HepG2 (cell line): ENCODE measurements around the gene ELAC1. TPM values are rescaled to one million over a fixed set of nuclear protein-coding genes. Genes with fewer than 3 reads are reported as not detected.

Source experiments
- BRCA1 ChIP-seq: sonication (generic); formaldehyde crosslinking; IDR thresholded peaks from 2 replicates; pipeline ENCODE4 v1.4.0; 2020; ENCODE audit warnings: missing genetic modification reagents
- HDAC1 ChIP-seq: sonication (generic); formaldehyde crosslinking; IDR thresholded peaks from 2 replicates; pipeline ENCODE4 v1.5.1; 2020; ENCODE audit warnings: mild to moderate bottlenecking, missing genetic modification reagents
- ISL2 ChIP-seq: sonication (generic); formaldehyde crosslinking; IDR thresholded peaks from 2 replicates; pipeline ENCODE4 v1.5.0; 2020; ENCODE audit warnings: missing genetic modification reagents
- KDM2A ChIP-seq: sonication (generic); formaldehyde crosslinking; IDR thresholded peaks from 2 replicates; pipeline ENCODE4 v1.4.0; 2020; ENCODE audit warnings: low read depth, missing genetic modification reagents, borderline replicate concordance
- KDM6A ChIP-seq: IDR thresholded peaks from 2 replicates; pipeline ENCODE4 v1.6.1; 2016; ENCODE audit warnings: low read depth
- RBFOX2 ChIP-seq: fragments of 200-400 bp; formaldehyde crosslinking; IDR thresholded peaks from 2 replicates; pipeline ENCODE4 v1.6.1; 2017; ENCODE audit warnings: low read depth, mild to moderate bottlenecking, low read length
- REPIN1 ChIP-seq: sonication (generic); formaldehyde crosslinking; IDR thresholded peaks from 2 replicates; pipeline ENCODE4 v1.8.0; 2022; ENCODE audit warnings: missing genetic modification reagents, low read depth, mild to moderate bottlenecking, borderline replicate concordance
- TOE1 ChIP-seq: sonication (generic); formaldehyde crosslinking; IDR thresholded peaks from 2 replicates; pipeline ENCODE4 v1.4.0; 2020; ENCODE audit warnings: mild to moderate bottlenecking, missing genetic modification reagents
- U2AF1 ChIP-seq: fragments of 200-400 bp; formaldehyde crosslinking; optimal IDR thresholded peaks from 2 replicates; pipeline ENCODE3; 2017; ENCODE audit warnings: mild to moderate bottlenecking, low read depth, low read length
- ZIK1 ChIP-seq: sonication (generic); formaldehyde crosslinking; IDR thresholded peaks from 2 replicates; pipeline ENCODE4 v1.5.0; 2020; ENCODE audit warnings: mild to moderate bottlenecking, low read depth, missing genetic modification reagents, borderline replicate concordance
- ZNF12 ChIP-seq: sonication (generic); formaldehyde crosslinking; IDR thresholded peaks from 2 replicates; pipeline ENCODE4 v1.5.0; 2020; ENCODE audit warnings: missing genetic modification reagents
- ZNF253 ChIP-seq: sonication (generic); formaldehyde crosslinking; IDR thresholded peaks from 2 replicates; pipeline ENCODE4 v1.8.0; 2022; ENCODE audit warnings: mild to moderate bottlenecking, missing genetic modification reagents, borderline replicate concordance
- ZNF3 ChIP-seq: IDR thresholded peaks from 2 replicates; pipeline ENCODE4 v1.7.0; 2017; ENCODE audit warnings: inconsistent platforms
- ZNF451 ChIP-seq: sonication (generic); formaldehyde crosslinking; IDR thresholded peaks from 2 replicates; pipeline ENCODE4 v1.5.0; 2020; ENCODE audit warnings: mild to moderate bottlenecking, missing genetic modification reagents
- ZNF567 ChIP-seq: sonication (generic); formaldehyde crosslinking; IDR thresholded peaks from 2 replicates; pipeline ENCODE4 v1.8.1; 2023; ENCODE audit warnings: mild to moderate bottlenecking, missing genetic modification reagents, borderline replicate concordance
- ZNF773 ChIP-seq: sonication (generic); formaldehyde crosslinking; IDR thresholded peaks from 2 replicates; pipeline ENCODE4 v1.4.0; 2020; ENCODE audit warnings: missing genetic modification reagents, borderline replicate concordance
- polyA plus RNA-seq, 8 experiments: library from polyadenylated mRNA; depleted of rRNA in 3 of 8; stranded (reverse) in 7 of 8; unstranded in 1 of 8; fragments of >200 nt; fragmentation: Illumina TruSeq in 4 of 8; extraction: Trizol in 4 of 8; gene quantifications; 2 replicates each; pipeline versions ENCODE4 v1.2.1 to v1.2.3, GENCODE V29; 2011 to 2016; ENCODE audit warnings: low read depth in 4 of 8, missing spikeins in 1 of 8, mixed read lengths in 1 of 8; ENCODE audit not compliant: insufficient read depth in 1 of 8
- total RNA-seq, 5 experiments: library from RNA; depleted of rRNA; stranded (reverse); fragments of >200 nt; fragmentation: Illumina TruSeq; extraction: Trizol; gene quantifications; 2 replicates each; pipeline ENCODE4 v1.2.3, GENCODE V29; 2016; ENCODE audit warnings: low read depth in 1 of 5
- TF ChIP-seq, protein P1 (sequence below): sonication (generic); formaldehyde crosslinking; IDR thresholded peaks from one replicate; pipeline ENCODE4 v1.5.1; 2020; ENCODE audit warnings: mild to moderate bottlenecking, missing genetic modification reagents; ENCODE audit errors: not compliant biosample characterization
- TF ChIP-seq, protein P2 (sequence below): fragments of 450-650 bp; IDR thresholded peaks from 2 replicates; pipeline ENCODE4 v1.6.1; 2017; ENCODE audit warnings: mild to moderate bottlenecking

The ELAC1 gene
- total and polyA plus RNA-seq, 2 of the 13 experiments (the other 11 are each of a cell fraction or from before 2014, with no cell fraction given) = 1.9 to 3.6 TPM

DNA sequence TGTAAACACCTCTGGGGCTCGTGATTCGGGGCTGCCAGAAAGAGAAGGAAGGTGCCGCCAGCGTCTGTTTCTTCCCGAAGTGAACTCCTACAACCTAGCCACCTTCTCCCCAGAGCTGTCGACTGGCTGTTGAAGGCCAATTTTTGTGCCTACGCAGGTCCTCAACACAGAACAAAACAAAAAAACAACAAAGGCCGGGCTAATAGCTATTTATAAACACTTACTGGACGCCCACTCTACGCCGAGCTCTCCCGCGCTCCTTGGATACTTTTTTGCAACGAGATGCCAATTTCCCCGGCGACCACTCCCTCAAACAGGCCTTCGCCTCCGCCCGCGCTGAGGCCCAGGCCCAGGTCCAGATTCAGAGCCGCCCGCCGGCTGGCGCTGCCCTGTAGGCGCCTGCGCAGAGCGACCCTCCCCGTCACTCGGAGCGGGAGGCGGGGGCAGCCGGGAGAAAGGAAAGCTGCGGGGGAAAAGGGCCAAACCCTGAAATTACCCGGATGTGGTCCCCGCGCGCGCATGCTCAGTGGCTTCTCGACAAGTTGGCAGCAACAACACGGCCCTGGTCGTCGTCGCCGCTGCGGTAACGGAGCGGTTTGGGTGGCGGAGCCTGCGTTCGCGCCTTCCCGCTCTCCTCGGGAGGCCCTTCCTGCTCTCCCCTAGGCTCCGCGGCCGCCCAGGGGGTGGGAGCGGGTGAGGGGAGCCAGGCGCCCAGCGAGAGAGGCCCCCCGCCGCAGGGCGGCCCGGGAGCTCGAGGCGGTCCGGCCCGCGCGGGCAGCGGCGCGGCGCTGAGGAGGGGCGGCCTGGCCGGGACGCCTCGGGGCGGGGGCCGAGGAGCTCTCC lies 62.1 kb downstream of the ELAC1 start, which contains the start of gene SMAD4 (continued):
- TF ChIP-seq, protein P1, sequence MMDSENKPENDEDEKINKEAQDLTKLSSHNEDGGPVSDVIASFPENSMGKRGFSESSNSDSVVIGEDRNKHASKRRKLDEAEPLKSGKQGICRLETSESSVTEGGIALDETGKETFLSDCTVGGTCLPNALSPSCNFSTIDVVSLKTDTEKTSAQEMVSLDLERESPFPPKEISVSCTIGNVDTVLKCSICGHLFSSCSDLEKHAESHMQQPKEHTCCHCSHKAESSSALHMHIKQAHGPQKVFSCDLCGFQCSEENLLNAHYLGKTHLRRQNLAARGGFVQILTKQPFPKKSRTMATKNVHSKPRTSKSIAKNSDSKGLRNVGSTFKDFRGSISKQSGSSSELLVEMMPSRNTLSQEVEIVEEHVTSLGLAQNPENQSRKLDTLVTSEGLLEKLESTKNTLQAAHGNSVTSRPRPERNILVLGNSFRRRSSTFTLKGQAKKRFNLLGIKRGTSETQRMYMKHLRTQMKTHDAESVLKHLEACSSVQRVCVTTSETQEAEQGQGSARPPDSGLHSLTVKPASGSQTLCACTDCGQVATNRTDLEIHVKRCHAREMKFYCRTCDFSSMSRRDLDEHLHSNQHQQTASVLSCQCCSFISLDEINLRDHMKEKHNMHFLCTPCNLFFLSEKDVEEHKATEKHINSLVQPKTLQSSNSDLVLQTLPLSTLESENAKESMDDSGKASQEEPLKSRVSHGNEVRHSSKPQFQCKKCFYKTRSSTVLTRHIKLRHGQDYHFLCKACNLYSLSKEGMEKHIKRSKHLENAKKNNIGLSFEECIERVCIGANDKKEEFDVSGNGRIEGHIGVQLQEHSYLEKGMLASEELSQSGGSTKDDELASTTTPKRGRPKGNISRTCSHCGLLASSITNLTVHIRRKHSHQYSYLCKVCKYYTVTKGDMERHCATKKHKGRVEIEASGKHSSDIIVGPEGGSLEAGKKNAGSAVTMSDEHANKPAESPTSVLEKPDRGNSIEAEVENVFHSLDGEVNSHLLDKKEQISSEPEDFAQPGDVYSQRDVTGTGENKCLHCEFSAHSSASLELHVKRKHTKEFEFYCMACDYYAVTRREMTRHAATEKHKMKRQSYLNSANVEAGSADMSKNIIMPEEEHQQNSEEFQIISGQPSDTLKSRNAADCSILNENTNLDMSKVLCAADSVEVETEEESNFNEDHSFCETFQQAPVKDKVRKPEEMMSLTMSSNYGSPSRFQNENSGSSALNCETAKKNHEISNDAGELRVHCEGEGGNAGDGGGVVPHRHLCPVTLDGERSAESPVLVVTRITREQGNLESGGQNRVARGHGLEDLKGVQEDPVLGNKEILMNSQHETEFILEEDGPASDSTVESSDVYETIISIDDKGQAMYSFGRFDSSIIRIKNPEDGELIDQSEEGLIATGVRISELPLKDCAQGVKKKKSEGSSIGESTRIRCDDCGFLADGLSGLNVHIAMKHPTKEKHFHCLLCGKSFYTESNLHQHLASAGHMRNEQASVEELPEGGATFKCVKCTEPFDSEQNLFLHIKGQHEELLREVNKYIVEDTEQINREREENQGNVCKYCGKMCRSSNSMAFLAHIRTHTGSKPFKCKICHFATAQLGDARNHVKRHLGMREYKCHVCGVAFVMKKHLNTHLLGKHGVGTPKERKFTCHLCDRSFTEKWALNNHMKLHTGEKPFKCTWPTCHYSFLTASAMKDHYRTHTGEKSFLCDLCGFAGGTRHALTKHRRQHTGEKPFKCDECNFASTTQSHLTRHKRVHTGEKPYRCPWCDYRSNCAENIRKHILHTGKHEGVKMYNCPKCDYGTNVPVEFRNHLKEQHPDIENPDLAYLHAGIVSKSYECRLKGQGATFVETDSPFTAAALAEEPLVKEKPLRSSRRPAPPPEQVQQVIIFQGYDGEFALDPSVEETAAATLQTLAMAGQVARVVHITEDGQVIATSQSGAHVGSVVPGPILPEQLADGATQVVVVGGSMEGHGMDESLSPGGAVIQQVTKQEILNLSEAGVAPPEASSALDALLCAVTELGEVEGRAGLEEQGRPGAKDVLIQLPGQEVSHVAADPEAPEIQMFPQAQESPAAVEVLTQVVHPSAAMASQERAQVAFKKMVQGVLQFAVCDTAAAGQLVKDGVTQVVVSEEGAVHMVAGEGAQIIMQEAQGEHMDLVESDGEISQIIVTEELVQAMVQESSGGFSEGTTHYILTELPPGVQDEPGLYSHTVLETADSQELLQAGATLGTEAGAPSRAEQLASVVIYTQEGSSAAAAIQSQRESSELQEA (CRISPR knock-in tag) = no peak
- TF ChIP-seq KDM2A = peak; percentile 76; the same call in 1 of the 2 replicates
- TF ChIP-seq ZNF567 (CRISPR knock-in tag) = peak; percentile 65; the same call in 1 of the 2 replicates
- TF ChIP-seq TOE1 (CRISPR knock-in tag) = no peak
- TF ChIP-seq ZNF253 (CRISPR knock-in tag) = 0 out of 2 replicates have a peak, but pooled peaks have one; percentile 14
- TF ChIP-seq RBFOX2 = peak; percentile 99
- no peak for TF ChIP-seq ZIK1 (CRISPR knock-in tag)
- TF ChIP-seq ISL2 (CRISPR knock-in tag) = peak; percentile 42; the same call in 1 of the 2 replicates
- TF ChIP-seq, protein P2, sequence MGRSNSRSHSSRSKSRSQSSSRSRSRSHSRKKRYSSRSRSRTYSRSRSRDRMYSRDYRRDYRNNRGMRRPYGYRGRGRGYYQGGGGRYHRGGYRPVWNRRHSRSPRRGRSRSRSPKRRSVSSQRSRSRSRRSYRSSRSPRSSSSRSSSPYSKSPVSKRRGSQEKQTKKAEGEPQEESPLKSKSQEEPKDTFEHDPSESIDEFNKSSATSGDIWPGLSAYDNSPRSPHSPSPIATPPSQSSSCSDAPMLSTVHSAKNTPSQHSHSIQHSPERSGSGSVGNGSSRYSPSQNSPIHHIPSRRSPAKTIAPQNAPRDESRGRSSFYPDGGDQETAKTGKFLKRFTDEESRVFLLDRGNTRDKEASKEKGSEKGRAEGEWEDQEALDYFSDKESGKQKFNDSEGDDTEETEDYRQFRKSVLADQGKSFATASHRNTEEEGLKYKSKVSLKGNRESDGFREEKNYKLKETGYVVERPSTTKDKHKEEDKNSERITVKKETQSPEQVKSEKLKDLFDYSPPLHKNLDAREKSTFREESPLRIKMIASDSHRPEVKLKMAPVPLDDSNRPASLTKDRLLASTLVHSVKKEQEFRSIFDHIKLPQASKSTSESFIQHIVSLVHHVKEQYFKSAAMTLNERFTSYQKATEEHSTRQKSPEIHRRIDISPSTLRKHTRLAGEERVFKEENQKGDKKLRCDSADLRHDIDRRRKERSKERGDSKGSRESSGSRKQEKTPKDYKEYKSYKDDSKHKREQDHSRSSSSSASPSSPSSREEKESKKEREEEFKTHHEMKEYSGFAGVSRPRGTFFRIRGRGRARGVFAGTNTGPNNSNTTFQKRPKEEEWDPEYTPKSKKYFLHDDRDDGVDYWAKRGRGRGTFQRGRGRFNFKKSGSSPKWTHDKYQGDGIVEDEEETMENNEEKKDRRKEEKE = no peak
- TF ChIP-seq ZNF12 = 0 out of 2 replicates have a peak, but pooled peaks have one; percentile 36
- TF ChIP-seq HDAC1 = peak; percentile 74
- peak; percentile 55; the same call in 1 of the 2 replicates for TF ChIP-seq ZNF451 (CRISPR knock-in tag)
- TF ChIP-seq REPIN1 (CRISPR knock-in tag) = peak; percentile 47; the same call in 1 of the 2 replicates
- TF ChIP-seq ZNF773 = no peak
- no peak for TF ChIP-seq BRCA1 (CRISPR knock-in tag)
- no peak for TF ChIP-seq ZNF3
- TF ChIP-seq U2AF1 = peak; percentile 16
- TF ChIP-seq KDM6A (CRISPR knock-in tag) = no peak
